NCI-H2029 treated with DMSO at 0.1 percent for 48 hours (cell line): ENCODE data around the gene TP53TG3F.
"Not testable (repeated sequence)": the region's sequence is repeated elsewhere in the genome, so short reads cannot be mapped to it uniquely, and the experiment has no call there.

Experiments
- DNase-seq: peaks from one replicate; lab custom pipeline; 2025; lab: John Stamatoyannopoulos, UW

TP53TG3F gene, protein sequence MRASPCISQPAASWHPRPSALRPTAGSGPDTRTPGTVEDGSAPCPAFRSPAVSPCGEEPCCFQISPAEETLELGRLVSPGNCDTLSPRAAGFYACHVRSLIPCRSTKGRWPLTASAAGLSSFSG

DNA sequence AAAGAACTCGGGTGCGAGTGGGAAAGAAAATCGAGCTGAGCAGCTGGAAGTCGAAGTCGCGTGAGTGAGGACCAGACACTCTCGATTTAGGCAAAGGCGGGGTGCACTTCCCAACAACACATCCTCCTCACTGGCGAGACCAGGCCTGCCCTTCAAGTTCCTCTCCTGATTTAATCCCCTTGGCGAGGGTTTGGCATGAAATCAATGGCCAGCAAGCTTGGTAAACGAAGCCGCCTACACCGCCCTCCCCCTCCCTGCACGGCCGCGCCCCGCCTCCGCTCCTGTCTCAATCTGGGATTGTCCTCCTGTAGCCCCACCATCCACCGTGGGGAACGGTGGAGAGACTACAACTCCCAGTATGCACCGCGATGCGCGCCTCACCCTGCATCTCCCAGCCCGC is at the start of gene TP53TG3F:
Gene TP53TG3F (plus strand): TSS at position 301 of the 400 bp plus-strand sequence. CDS start 68 bp downstream, at position 369.
- not testable (repeated sequence) for DNase-seq

DNA sequence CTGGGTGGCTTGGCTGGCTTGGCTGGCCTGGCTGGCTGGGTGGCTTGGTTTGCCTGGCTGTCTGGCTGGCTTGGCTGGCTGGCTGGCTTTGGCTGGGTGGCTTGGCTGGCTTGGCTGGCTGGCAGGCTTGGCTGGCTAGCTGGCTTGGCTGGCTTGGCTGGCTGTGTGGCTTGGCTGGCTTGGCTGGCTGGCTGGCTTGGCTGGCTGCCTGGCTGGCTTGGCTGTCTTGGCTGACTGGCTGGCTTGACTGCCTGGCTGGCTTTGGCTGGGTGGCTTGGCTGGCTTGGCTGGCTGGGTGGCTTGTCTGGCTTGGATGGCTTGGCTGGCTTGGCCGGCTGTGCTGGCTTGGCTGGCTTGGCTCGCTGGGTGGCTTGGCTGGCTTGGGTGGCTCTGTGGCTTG is 32.2 kb downstream of the TP53TG3F start:
- DNase-seq: not testable (repeated sequence)

DNA sequence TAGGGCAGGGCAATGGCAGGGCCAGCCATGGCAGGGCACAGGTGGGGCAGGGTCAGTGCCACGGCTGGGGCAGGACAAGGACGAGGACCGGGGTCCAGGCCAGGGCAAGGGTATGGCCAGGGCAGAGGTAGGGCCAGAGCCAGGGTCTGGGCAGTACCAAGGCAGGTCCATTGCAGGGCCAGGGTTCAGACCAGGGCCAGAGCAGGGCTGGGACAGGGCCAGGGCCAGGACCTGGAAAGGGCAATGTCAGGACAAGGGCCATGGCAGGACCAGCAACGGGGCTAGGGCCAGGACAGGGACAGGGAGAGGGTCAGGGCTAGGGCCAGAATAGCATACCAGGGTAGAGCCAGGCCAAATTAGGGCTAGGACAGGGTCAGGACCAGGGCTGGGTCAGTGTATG is 47.8 kb downstream of the TP53TG3F start:
- DNase-seq: not testable (repeated sequence)

DNA sequence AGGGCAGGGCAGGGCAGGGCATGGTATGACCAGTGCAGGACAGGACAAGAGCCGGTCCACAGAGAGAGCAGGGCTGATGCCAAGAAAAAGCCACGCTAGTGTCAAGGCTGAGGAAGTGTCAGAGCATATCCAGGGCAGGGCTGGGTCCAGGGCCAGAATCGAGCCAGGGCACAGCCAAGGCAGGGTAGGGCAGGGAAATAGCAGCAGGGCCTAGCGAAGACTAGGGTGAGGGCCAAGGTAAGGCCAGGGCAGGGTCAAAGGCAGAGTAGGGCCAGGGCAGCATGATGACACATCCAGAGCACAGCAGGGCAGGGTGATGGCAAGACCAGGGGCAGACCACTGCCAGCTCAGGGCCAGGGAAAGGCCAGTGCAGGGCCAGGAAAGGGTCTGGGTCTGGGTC is 49.7 kb downstream of the TP53TG3F start:
- not testable (repeated sequence) for DNase-seq

DNA sequence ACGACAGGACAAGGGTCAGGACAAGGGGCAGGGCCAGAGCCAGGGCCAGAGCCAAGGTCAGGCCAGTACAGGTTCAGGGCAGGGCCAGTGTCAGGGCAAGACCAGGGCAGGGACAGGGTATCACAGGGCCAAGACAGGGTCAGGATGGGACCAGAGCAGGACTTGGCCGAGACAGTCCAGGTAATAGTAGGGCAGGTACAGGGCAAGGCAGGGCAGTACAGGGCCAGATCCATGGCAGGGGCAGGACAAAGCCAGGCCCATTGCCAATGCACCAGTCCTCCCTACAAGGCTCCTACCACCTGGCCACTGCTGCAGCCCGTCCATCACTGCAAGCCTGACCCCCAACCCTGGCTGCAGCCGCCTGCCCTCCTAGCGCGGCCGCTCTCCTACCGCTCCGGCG is 50.5 kb downstream of the TP53TG3F start:
- not testable (repeated sequence) for DNase-seq
